SK-N-SH treated with all-trans-retinoic acid at 6 μM for 48 hours (cell line): Measurements from ENCODE around the gene ZNF101.

Experiments
- ATAC-seq: fragments of 200-7000 bp; cut with Tn5 transposase; 3 replicates; pipeline ENCODE4 v1.9.1; 2020; ENCODE audit warnings: mild to moderate bottlenecking, moderate library complexity
- ARNTL ChIP-seq: fragments of 450-650 bp; formaldehyde crosslinking; IDR thresholded peaks from 2 replicates; pipeline ENCODE4 v1.5.0; 2020; ENCODE audit warnings: low read depth, mild to moderate bottlenecking, moderate library complexity, borderline replicate concordance
- BACH2 ChIP-seq: fragments of 250-450 bp; sonication (Bioruptor Pico); IDR thresholded peaks from 2 replicates; pipeline ENCODE4 v1.9.0; 2021; ENCODE audit warnings: mild to moderate bottlenecking, borderline replicate concordance
- CSDC2 ChIP-seq: fragments of 250-450 bp; sonication (Bioruptor Pico); IDR thresholded peaks from 2 replicates; pipeline ENCODE4 v1.5.0; 2020; ENCODE audit warnings: mild to moderate bottlenecking, moderate library complexity
- ESRRG ChIP-seq: fragments of 250-450 bp; sonication (Bioruptor Pico); IDR thresholded peaks from 2 replicates; pipeline ENCODE4 v1.6.1; 2021; ENCODE audit warnings: mild to moderate bottlenecking
- GLIS3 ChIP-seq: fragments of 250-450 bp; sonication (Bioruptor Pico); IDR thresholded peaks from 2 replicates; pipeline ENCODE4 v1.5.0; 2020; ENCODE audit warnings: mild to moderate bottlenecking, moderate library complexity
- ISL1 ChIP-seq: fragments of 250-450 bp; sonication (Bioruptor Pico); IDR thresholded peaks from 2 replicates; pipeline ENCODE4 v2.1.2; 2022; ENCODE audit warnings: mild to moderate bottlenecking, moderate library complexity
- OSR1 ChIP-seq: fragments of 250-450 bp; sonication (Bioruptor Pico); IDR thresholded peaks from 2 replicates; pipeline ENCODE4 v1.8.0; 2022; ENCODE audit warnings: moderate library complexity, mild to moderate bottlenecking, inconsistent platforms
- PPARA ChIP-seq: fragments of 250-450 bp; sonication (Bioruptor Pico); IDR thresholded peaks from 2 replicates; pipeline ENCODE4 v1.5.0; 2020; ENCODE audit warnings: mild to moderate bottlenecking, borderline replicate concordance
- RARB ChIP-seq: fragments of 250-450 bp; sonication (Bioruptor Pico); IDR thresholded peaks from 2 replicates; pipeline ENCODE4 v1.8.0; 2021; ENCODE audit warnings: mild to moderate bottlenecking, moderate library complexity
- SNAI2 ChIP-seq: fragments of 250-450 bp; sonication (Bioruptor Pico); IDR thresholded peaks from 2 replicates; pipeline ENCODE4 v1.5.0; 2020; ENCODE audit warnings: mild to moderate bottlenecking, moderate library complexity
- TCF4 ChIP-seq: fragments of 250-450 bp; sonication (Bioruptor Pico); IDR thresholded peaks from 2 replicates; pipeline ENCODE4 v1.8.0; 2021; ENCODE audit warnings: mild to moderate bottlenecking, moderate library complexity, borderline replicate concordance
- TOX ChIP-seq: fragments of 250-450 bp; sonication (Bioruptor Pico); IDR thresholded peaks from 2 replicates; pipeline ENCODE4 v1.8.0; 2021; ENCODE audit warnings: mild to moderate bottlenecking, moderate library complexity, borderline replicate concordance
- ZC3H10 ChIP-seq: fragments of 250-450 bp; sonication (Bioruptor Pico); IDR thresholded peaks from 2 replicates; pipeline ENCODE4 v1.5.1; 2021; ENCODE audit warnings: mild to moderate bottlenecking, moderate library complexity
- ZFP3 ChIP-seq: fragments of 250-450 bp; sonication (Bioruptor Pico); IDR thresholded peaks from 2 replicates; pipeline ENCODE4 v1.5.0; 2020; ENCODE audit warnings: mild to moderate bottlenecking, moderate library complexity
- ZFP30 ChIP-seq: fragments of 450-650 bp; formaldehyde crosslinking; IDR thresholded peaks from 2 replicates; pipeline ENCODE4 v1.5.0; 2022; ENCODE audit warnings: mild to moderate bottlenecking, moderate library complexity
- ZNF565 ChIP-seq: fragments of 450-650 bp; formaldehyde crosslinking; conservative IDR thresholded peaks from 2 replicates; pipeline ENCODE4 v1.5.0; 2020; ENCODE audit warnings: low read depth, mild to moderate bottlenecking, moderate library complexity
- ZNF70 ChIP-seq: fragments of 450-650 bp; formaldehyde crosslinking; IDR thresholded peaks from 2 replicates; pipeline ENCODE4 v1.5.0; 2020; ENCODE audit warnings: mild to moderate bottlenecking, moderate library complexity
- TF ChIP-seq, protein P1 (sequence below): fragments of 250-450 bp; sonication (Bioruptor Pico); IDR thresholded peaks from 2 replicates; pipeline ENCODE4 v1.5.1; 2021; ENCODE audit warnings: mild to moderate bottlenecking, moderate library complexity
- TF ChIP-seq, protein P2 (sequence below): fragments of 250-450 bp; sonication (Bioruptor Pico); IDR thresholded peaks from 2 replicates; pipeline ENCODE4 v1.5.1; 2020; ENCODE audit warnings: low read depth, mild to moderate bottlenecking, moderate library complexity
- TF ChIP-seq, protein P3 (sequence below): fragments of 250-450 bp; sonication (Bioruptor Pico); IDR thresholded peaks from 2 replicates; pipeline ENCODE4 v1.8.0; 2020; ENCODE audit warnings: mild to moderate bottlenecking, moderate library complexity, borderline replicate concordance
- TF ChIP-seq, protein P4 (sequence below): fragments of 250-450 bp; sonication (Bioruptor Pico); IDR thresholded peaks from 2 replicates; pipeline ENCODE4 v1.5.0; 2020; ENCODE audit warnings: mild to moderate bottlenecking, moderate library complexity
- TF ChIP-seq, protein P5 (sequence below): fragments of 250-450 bp; sonication (Bioruptor Pico); IDR thresholded peaks from 2 replicates; pipeline ENCODE4 v1.8.0; 2021; ENCODE audit warnings: low read depth, mild to moderate bottlenecking, moderate library complexity, borderline replicate concordance

The ZNF101 gene

DNA sequence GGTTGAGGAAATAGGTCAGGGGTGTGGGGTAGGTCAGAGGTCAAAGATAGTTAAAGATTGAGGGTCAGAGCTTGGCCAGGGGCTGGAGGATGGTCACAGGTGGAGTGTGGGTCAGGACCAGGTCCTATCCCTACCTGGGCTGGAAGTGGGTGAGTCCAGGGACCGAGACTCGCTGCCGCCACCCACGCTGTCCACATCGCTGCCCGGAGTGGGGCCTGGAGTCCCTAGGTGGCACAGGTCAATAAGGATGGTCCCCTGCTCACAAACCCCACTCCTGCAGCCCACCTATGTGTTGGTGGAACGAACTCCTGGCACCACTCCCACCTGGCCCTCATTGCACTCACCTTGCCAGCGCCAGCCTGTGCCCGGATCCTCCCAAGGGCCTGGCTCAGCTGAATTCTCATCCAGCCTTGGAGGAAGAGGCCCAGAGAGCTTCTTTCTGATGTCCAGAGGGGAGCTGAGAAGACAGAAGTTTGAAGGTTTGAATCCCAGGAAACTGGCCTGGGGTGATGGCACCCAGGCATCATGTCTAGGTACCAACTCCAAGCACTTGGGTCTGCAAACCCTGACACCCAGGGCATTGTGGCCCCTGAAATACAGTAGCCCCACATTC lies 32.0 kb upstream of the ZNF101 start (continued):
- TF ChIP-seq, protein P1, sequence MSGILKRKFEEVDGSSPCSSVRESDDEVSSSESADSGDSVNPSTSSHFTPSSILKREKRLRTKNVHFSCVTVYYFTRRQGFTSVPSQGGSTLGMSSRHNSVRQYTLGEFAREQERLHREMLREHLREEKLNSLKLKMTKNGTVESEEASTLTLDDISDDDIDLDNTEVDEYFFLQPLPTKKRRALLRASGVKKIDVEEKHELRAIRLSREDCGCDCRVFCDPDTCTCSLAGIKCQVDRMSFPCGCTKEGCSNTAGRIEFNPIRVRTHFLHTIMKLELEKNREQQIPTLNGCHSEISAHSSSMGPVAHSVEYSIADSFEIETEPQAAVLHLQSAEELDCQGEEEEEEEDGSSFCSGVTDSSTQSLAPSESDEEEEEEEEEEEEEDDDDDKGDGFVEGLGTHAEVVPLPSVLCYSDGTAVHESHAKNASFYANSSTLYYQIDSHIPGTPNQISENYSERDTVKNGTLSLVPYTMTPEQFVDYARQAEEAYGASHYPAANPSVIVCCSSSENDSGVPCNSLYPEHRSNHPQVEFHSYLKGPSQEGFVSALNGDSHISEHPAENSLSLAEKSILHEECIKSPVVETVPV (CRISPR knock-in tag): no peak
- TF ChIP-seq, protein P2, sequence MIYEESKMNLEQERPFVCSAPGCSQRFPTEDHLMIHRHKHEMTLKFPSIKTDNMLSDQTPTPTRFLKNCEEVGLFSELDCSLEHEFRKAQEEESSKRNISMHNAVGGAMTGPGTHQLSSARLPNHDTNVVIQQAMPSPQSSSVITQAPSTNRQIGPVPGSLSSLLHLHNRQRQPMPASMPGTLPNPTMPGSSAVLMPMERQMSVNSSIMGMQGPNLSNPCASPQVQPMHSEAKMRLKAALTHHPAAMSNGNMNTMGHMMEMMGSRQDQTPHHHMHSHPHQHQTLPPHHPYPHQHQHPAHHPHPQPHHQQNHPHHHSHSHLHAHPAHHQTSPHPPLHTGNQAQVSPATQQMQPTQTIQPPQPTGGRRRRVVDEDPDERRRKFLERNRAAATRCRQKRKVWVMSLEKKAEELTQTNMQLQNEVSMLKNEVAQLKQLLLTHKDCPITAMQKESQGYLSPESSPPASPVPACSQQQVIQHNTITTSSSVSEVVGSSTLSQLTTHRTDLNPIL (CRISPR knock-in tag): no peak
- no peak for TF ChIP-seq OSR1 (CRISPR knock-in tag)
- TF ChIP-seq, all 23 proteins: peak for 0

DNA sequence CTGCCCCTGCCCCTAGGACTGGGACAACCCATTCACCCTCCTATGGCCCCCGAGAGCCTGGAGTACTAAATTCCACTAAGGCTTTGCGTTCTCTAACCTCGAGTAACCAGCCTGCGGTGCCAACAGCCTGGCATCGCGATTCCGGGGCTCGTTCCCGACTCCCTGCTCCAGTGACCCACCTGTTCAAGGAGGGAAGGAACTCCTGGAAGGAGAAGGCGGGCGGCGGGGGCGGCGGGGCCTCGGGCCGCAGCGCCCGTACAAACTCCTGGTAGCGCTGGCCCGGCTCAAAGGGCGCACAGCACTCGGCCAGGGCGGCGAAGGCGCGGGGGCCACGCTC lies 31.5 kb upstream of the ZNF101 start:
- ATAC-seq: no peak
- TF ChIP-seq ZFP3 (CRISPR knock-in tag): no peak
- TF ChIP-seq, protein P2 (CRISPR knock-in tag): no peak

DNA sequence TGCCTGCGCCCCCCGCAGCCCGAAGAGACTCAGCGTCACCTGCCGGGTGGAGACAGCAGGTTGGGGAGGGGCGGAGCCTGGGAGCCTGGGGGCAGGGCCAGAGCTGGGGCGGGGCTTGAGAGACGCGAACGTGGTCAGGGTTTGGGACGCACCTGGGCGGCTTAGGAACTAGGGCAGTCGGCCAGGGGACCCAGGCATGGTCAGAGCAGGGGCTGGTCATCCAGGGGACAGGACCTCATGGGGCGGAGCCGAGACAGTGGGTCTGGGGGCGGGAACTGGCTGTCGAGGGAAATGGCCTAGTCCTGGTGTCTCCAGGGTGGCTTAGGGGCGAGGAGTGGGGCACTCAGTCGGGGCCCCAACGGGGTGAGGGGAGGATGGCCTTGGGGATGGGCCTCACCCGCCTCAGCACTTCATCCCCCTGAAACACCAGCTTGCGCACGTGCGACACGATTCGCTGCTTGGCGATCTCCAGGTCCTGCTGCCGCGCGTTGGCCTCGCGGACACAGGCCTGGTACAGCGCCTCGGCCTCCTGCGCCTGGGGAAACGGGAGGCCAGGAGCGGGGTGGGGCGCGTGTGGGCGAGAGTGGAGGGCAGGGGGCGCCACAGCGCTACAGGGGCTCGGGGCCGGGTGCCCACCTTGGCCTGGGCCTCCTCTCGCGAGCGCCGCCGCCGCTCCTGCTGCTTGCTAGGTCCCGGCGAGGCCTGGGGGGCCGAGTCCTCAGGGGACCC lies 31.0 kb upstream of the ZNF101 start:
- no peak for ATAC-seq
- no peak for TF ChIP-seq ZFP30
- no peak for TF ChIP-seq ISL1
- TF ChIP-seq PPARA (CRISPR knock-in tag): no peak
- no peak for TF ChIP-seq ZFP3 (CRISPR knock-in tag)
- no peak for TF ChIP-seq BACH2 (CRISPR knock-in tag)
- TF ChIP-seq ZNF70 (CRISPR knock-in tag): no peak
- TF ChIP-seq, protein P3, sequence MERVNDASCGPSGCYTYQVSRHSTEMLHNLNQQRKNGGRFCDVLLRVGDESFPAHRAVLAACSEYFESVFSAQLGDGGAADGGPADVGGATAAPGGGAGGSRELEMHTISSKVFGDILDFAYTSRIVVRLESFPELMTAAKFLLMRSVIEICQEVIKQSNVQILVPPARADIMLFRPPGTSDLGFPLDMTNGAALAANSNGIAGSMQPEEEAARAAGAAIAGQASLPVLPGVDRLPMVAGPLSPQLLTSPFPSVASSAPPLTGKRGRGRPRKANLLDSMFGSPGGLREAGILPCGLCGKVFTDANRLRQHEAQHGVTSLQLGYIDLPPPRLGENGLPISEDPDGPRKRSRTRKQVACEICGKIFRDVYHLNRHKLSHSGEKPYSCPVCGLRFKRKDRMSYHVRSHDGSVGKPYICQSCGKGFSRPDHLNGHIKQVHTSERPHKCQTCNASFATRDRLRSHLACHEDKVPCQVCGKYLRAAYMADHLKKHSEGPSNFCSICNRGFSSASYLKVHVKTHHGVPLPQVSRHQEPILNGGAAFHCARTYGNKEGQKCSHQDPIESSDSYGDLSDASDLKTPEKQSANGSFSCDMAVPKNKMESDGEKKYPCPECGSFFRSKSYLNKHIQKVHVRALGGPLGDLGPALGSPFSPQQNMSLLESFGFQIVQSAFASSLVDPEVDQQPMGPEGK: no peak
- TF ChIP-seq, protein P4, sequence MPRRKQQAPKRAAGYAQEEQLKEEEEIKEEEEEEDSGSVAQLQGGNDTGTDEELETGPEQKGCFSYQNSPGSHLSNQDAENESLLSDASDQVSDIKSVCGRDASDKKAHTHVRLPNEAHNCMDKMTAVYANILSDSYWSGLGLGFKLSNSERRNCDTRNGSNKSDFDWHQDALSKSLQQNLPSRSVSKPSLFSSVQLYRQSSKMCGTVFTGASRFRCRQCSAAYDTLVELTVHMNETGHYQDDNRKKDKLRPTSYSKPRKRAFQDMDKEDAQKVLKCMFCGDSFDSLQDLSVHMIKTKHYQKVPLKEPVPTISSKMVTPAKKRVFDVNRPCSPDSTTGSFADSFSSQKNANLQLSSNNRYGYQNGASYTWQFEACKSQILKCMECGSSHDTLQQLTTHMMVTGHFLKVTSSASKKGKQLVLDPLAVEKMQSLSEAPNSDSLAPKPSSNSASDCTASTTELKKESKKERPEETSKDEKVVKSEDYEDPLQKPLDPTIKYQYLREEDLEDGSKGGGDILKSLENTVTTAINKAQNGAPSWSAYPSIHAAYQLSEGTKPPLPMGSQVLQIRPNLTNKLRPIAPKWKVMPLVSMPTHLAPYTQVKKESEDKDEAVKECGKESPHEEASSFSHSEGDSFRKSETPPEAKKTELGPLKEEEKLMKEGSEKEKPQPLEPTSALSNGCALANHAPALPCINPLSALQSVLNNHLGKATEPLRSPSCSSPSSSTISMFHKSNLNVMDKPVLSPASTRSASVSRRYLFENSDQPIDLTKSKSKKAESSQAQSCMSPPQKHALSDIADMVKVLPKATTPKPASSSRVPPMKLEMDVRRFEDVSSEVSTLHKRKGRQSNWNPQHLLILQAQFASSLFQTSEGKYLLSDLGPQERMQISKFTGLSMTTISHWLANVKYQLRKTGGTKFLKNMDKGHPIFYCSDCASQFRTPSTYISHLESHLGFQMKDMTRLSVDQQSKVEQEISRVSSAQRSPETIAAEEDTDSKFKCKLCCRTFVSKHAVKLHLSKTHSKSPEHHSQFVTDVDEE: no peak
- no peak for TF ChIP-seq ZC3H10 (CRISPR knock-in tag)
- TF ChIP-seq RARB: no peak
- no peak for TF ChIP-seq GLIS3 (CRISPR knock-in tag)
- TF ChIP-seq CSDC2 (CRISPR knock-in tag): no peak
- TF ChIP-seq TOX (CRISPR knock-in tag): no peak
- TF ChIP-seq TCF4 (CRISPR knock-in tag): no peak
- no peak for TF ChIP-seq ESRRG
- no peak for TF ChIP-seq ZNF565 (CRISPR knock-in tag)
- no peak for TF ChIP-seq SNAI2
- TF ChIP-seq, protein P2 (CRISPR knock-in tag): no peak
- TF ChIP-seq, protein P5, sequence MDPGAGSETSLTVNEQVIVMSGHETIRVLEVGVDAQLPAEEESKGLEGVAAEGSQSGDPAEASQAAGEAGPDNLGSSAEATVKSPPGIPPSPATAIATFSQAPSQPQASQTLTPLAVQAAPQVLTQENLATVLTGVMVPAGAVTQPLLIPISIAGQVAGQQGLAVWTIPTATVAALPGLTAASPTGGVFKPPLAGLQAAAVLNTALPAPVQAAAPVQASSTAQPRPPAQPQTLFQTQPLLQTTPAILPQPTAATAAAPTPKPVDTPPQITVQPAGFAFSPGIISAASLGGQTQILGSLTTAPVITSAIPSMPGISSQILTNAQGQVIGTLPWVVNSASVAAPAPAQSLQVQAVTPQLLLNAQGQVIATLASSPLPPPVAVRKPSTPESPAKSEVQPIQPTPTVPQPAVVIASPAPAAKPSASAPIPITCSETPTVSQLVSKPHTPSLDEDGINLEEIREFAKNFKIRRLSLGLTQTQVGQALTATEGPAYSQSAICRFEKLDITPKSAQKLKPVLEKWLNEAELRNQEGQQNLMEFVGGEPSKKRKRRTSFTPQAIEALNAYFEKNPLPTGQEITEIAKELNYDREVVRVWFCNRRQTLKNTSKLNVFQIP (CRISPR knock-in tag): no peak
- no peak for TF ChIP-seq ARNTL (CRISPR knock-in tag)
